A549 (cell line): ENCODE measurements around the gene SPSB4. TPM values are rescaled to one million over a fixed set of nuclear protein-coding genes. Genes with fewer than 3 reads are reported as not detected.

Experiments used
- ATAC-seq, 2 experiments: fragments of 200-7000 bp in 1 of 2; fragments of >200 bp in 1 of 2; cut with Nextera tagmentation in 1 of 2; cut with Tn5 transposase in 1 of 2; 3 replicates each; pipeline versions ENCODE4 v1.8.0 to v1.9.1; 2018 to 2020; ENCODE audit warnings: mild to moderate bottlenecking in 1 of 2, moderate library complexity in 1 of 2
- CTCF ChIA-PET: fragments of 300-600 bp; sonication (Branson Sonifier 250); formaldehyde crosslinking; extraction: SDS; loops from one replicate; lab custom pipeline; 2021; ENCODE audit warnings: antibody characterized with exemption, inconsistent platforms; lab: Yijun Ruan, JAX
- POLR2A ChIA-PET: fragments of 350-600 bp; formaldehyde crosslinking; extraction: SDS; loops from one replicate; lab custom pipeline; 2021; ENCODE audit warnings: antibody characterized with exemption, inconsistent platforms; lab: Yijun Ruan, JAX
- DNase-seq, 2 experiments: peaks; one replicate each; pipeline versions ENCODE4 v3.0.0 to v3.0.0-alpha.2; 2011 to 2016; ENCODE audit warnings: low read depth in 1 of 2, low spot score in 1 of 2
- FAIRE-seq: peaks from 2 replicates; lab custom pipeline; 2011; peaks lifted over from hg19 to GRCh38; lab: Jason Lieb, UNC
- H3K27ac ChIP-seq, 2 experiments: fragments of >200 bp; sonication (Bioruptor Twin); formaldehyde crosslinking; 3 replicates each; pipeline ENCODE4 v1.5.1; 2016 to 2017
- H3K4me1 ChIP-seq: fragments of >200 bp; sonication (Bioruptor Twin); formaldehyde crosslinking; 3 replicates; pipeline ENCODE4 v1.6.1; 2016
- H3K4me2 ChIP-seq: fragments of >200 bp; sonication (Bioruptor Twin); formaldehyde crosslinking; 3 replicates; pipeline ENCODE4 v1.6.1; 2016
- H3K4me3 ChIP-seq: fragments of >200 bp; sonication (Bioruptor Twin); formaldehyde crosslinking; 3 replicates; pipeline ENCODE4 v1.5.1; 2016
- H3K9me3 ChIP-seq: fragments of >200 bp; sonication (Bioruptor Twin); formaldehyde crosslinking; 3 replicates; pipeline ENCODE4 v1.6.1; 2016
- CBX2 ChIP-seq: fragments of 200-600 bp; sonication (generic); IDR thresholded peaks from 2 replicates; pipeline ENCODE4 v1.6.1; 2016; ENCODE audit warnings: low read depth, mild to moderate bottlenecking, borderline replicate concordance
- CBX8 ChIP-seq: fragments of 200-600 bp; sonication (generic); IDR thresholded peaks from 2 replicates; pipeline ENCODE4 v1.6.1; 2016
- CEBPB ChIP-seq, 2 experiments: fragments of >200 bp in 1 of 2; sonication (Bioruptor Twin) in 1 of 2; formaldehyde crosslinking in 1 of 2; IDR thresholded peaks; 2 replicates each; pipeline ENCODE4 v1.6.1; 2012 to 2016
- E2F6 ChIP-seq: IDR thresholded peaks from 2 replicates; pipeline ENCODE4 v1.6.1; 2012; ENCODE audit warnings: low read depth, borderline replicate concordance
- EHF ChIP-seq: fragments of 250-450 bp; sonication (Bioruptor Pico); IDR thresholded peaks from 2 replicates; pipeline ENCODE4 v1.5.0; 2020; ENCODE audit warnings: mild to moderate bottlenecking
- EP300 ChIP-seq, 2 experiments: fragments of >200 bp; sonication (Bioruptor Twin); formaldehyde crosslinking; IDR thresholded peaks; 2 replicates in 1 of 2; 3 replicates in 1 of 2; pipeline ENCODE4 v1.6.1; 2016 to 2017
- ESRRA ChIP-seq: fragments of 150-350 bp; IDR thresholded peaks from 2 replicates; pipeline ENCODE4 v1.6.1; 2014; ENCODE audit warnings: mild to moderate bottlenecking, low read length, borderline replicate concordance
- HDAC2 ChIP-seq: fragments of 200-600 bp; sonication (generic); IDR thresholded peaks from 2 replicates; pipeline ENCODE4 v1.6.1; 2016
- HES2 ChIP-seq: fragments of >200 bp; sonication (Bioruptor Twin); formaldehyde crosslinking; IDR thresholded peaks from 2 replicates; pipeline ENCODE4 v1.6.1; 2016
- JUN ChIP-seq, 2 experiments: fragments of >200 bp; sonication (Bioruptor Twin); formaldehyde crosslinking; IDR thresholded peaks; 2 replicates in 1 of 2; 3 replicates in 1 of 2; pipeline ENCODE4 v1.6.1; 2016 to 2017
- JUNB ChIP-seq: fragments of >200 bp; sonication (Bioruptor Twin); formaldehyde crosslinking; IDR thresholded peaks from 2 replicates; pipeline ENCODE4 v1.6.1; 2016
- KDM1A ChIP-seq: fragments of 200-600 bp; sonication (generic); IDR thresholded peaks from 2 replicates; pipeline ENCODE4 v1.6.1; 2016; ENCODE audit warnings: low read depth, mild to moderate bottlenecking
- MAFK ChIP-seq: fragments of 450-650 bp; IDR thresholded peaks from 2 replicates; pipeline ENCODE4 v1.6.1; 2014; ENCODE audit not compliant: partially characterized antibody
- MAX ChIP-seq: IDR thresholded peaks from 2 replicates; pipeline ENCODE4 v1.6.1; 2012
- NPAS2 ChIP-seq: fragments of 250-450 bp; sonication (Bioruptor Pico); IDR thresholded peaks from 2 replicates; pipeline ENCODE4 v1.8.0; 2022; ENCODE audit warnings: mild to moderate bottlenecking, moderate library complexity, borderline replicate concordance
- NR3C1 ChIP-seq: fragments of >200 bp; sonication (Bioruptor Twin); formaldehyde crosslinking; IDR thresholded peaks from 3 replicates; pipeline ENCODE4 v1.6.1; 2017
- PHF8 ChIP-seq: fragments of 200-600 bp; sonication (generic); IDR thresholded peaks from 2 replicates; pipeline ENCODE4 v1.6.1; 2016; ENCODE audit warnings: low read depth, mild to moderate bottlenecking, antibody characterized with exemption, moderate library complexity, borderline replicate concordance
- POLR2A ChIP-seq: IDR thresholded peaks from 2 replicates; pipeline ENCODE4 v1.6.1; 2012; ENCODE audit warnings: mild to moderate bottlenecking, low read length
- RAD21 ChIP-seq, 2 experiments: fragments of >200 bp in 1 of 2; sonication (Bioruptor Twin) in 1 of 2; formaldehyde crosslinking in 1 of 2; IDR thresholded peaks in 1 of 2; conservative IDR thresholded peaks in 1 of 2; 2 replicates in 1 of 2; 3 replicates in 1 of 2; pipeline ENCODE4 v1.6.1; 2012 to 2018; ENCODE audit warnings: inconsistent platforms in 1 of 2
- SMC3 ChIP-seq: fragments of >200 bp; sonication (Bioruptor Twin); formaldehyde crosslinking; IDR thresholded peaks from 3 replicates; pipeline ENCODE4 v1.6.1; 2018; ENCODE audit warnings: inconsistent platforms
- TFCP2L1 ChIP-seq: fragments of 250-450 bp; sonication (Bioruptor Pico); IDR thresholded peaks from 2 replicates; pipeline ENCODE4 v1.5.0; 2021; ENCODE audit warnings: mild to moderate bottlenecking
- TP53 ChIP-seq: fragments of 250-450 bp; sonication (Bioruptor Pico); IDR thresholded peaks from 2 replicates; pipeline ENCODE4 v1.5.0; 2021; ENCODE audit warnings: mild to moderate bottlenecking, moderate library complexity
- ZFP36 ChIP-seq: fragments of 450-650 bp; IDR thresholded peaks from 2 replicates; pipeline ENCODE4 v1.6.1; 2014; ENCODE audit warnings: borderline replicate concordance; ENCODE audit not compliant: partially characterized antibody
- ZNF302 ChIP-seq: fragments of 250-450 bp; sonication (Bioruptor Pico); IDR thresholded peaks from 2 replicates; pipeline ENCODE4 v1.9.0; 2021; ENCODE audit warnings: inconsistent platforms, mild to moderate bottlenecking, moderate library complexity
- ZSCAN20 ChIP-seq: fragments of 250-450 bp; sonication (Bioruptor Pico); IDR thresholded peaks from 2 replicates; pipeline ENCODE4 v1.8.0; 2022; ENCODE audit warnings: mild to moderate bottlenecking, moderate library complexity
- WGBS: methylation state at CpG from one replicate; pipeline ENCODE4 v1.1.6; 2017; ENCODE audit errors: missing lambda C conversion rate; 5-methylcytosine and 5-hydroxymethylcytosine counted together
- polyA plus RNA-seq, 4 experiments: library from polyadenylated mRNA; depleted of rRNA in 3 of 4; stranded (reverse); fragments of >200 nt; fragmentation: RNase III in 1 of 4; extraction: RNeasy Plus Mini Kit Qiagen cat#74134 plus additional on column Dnase treatment in 1 of 4; gene quantifications; 2 replicates in 3 of 4; 3 replicates in 1 of 4; pipeline ENCODE4 v1.2.3, GENCODE V29; 2011 to 2017

Gene SPSB4
- polyA plus RNA-seq, 2 of the 4 experiments (the other 2 are of a cell fraction), result 0.03 to 0.04 TPM

- no peak overlapping the region for H3K4me2 ChIP-seq
- ChIA-PET POLR2A (no interaction called here), CTCF (interaction anchor here (1.9 kb wide), 1 partner anchor 13 kb away, joined by 9 read pairs; no protein-coding TSS in a partner anchor)
- no peak for ATAC-seq
- FAIRE-seq, result no peak
- no peaks in the 10 kb centered on the region for H3K4me1 ChIP-seq
- no peak for DNase-seq
- H3K27ac ChIP-seq, result no peak overlapping the region
- 5% methylated on average over 4 of the region's 4 CpGs for WGBS
- no peaks in the 10 kb centered on the region for H3K9me3 ChIP-seq
- TF ChIP-seq EHF (CRISPR knock-in tag) (no peak), PHF8 (no peak), ESRRA (no peak), MAFK (no peak), NPAS2 (CRISPR knock-in tag) (no peak), NR3C1 (no peak)
- H3K4me3 ChIP-seq, result no peak overlapping the region
Measured at GRCh38 chr3:141178551-141178950, 127.4 kb downstream of the SPSB4 start.

GRCh38 chr3:141179983-141180382 lies 128.8 kb downstream of the SPSB4 start:
- no peak for TF ChIP-seq ZFP36
- TF ChIP-seq ZSCAN20, result no peak
- no peak for TF ChIP-seq HES2
- no peak for TF ChIP-seq JUN (IDR thresholded peaks at IDR 0.05)
- no peak for TF ChIP-seq ZNF302 (CRISPR knock-in tag)
- TF ChIP-seq MAX, result no peak
- no peak for TF ChIP-seq CBX2
- no peak for TF ChIP-seq TP53 (CRISPR knock-in tag)
- no peak for TF ChIP-seq POLR2A
- no peak for TF ChIP-seq NR3C1
- ATAC-seq (no peak), FAIRE-seq (no peak), DNase-seq (no peak)
- Histone ChIP-seq H3K4me1 (no peaks in the 10 kb centered on the region), H3K4me2 (no peak overlapping the region), H3K27ac (no peak overlapping the region), H3K9me3 (no peaks in the 10 kb centered on the region), H3K4me3 (no peak overlapping the region)
- 27% methylated on average over 1 of the region's 1 CpG for WGBS
- POLR2A ChIA-PET, result no interaction called here
- CTCF ChIA-PET, result interaction anchor here (1.2 to 1.9 kb wide), 2 partner anchors 12 to 19 kb away, joined by 3 to 9 read pairs; no protein-coding TSS in a partner anchor

GRCh38 chr3:141181196-141181595 lies 130.0 kb downstream of the SPSB4 start:
- ATAC-seq, result no peak
- CTCF ChIA-PET, result no interaction called here
- H3K4me2 ChIP-seq, result no peak overlapping the region
- no peak for TF ChIP-seq HDAC2
- TF ChIP-seq PHF8, result no peak
- TF ChIP-seq E2F6, result no peak
- TF ChIP-seq ZNF302 (CRISPR knock-in tag), result no peak
- TF ChIP-seq TFCP2L1, result no peak
- TF ChIP-seq JUN (IDR thresholded peaks at IDR 0.05), result no peak
- no peak for TF ChIP-seq MAX
- TF ChIP-seq ZFP36, result no peak
- TF ChIP-seq EP300 (IDR thresholded peaks at IDR 0.05), result no peak
- TF ChIP-seq CEBPB (IDR thresholded peaks at IDR 0.05), result no peak
- TF ChIP-seq SMC3, result no peak
- TF ChIP-seq KDM1A, result no peak
- no peak for TF ChIP-seq RAD21 (conservative IDR thresholded peaks at IDR 0.05 in 1 of 2, IDR thresholded peaks at IDR 0.05 in 1 of 2)
- no peak for TF ChIP-seq CBX8
- no peak for TF ChIP-seq JUNB
- no peak for TF ChIP-seq EHF (CRISPR knock-in tag)
- TF ChIP-seq, all 56 proteins: peak for 0
- WGBS, result 24% methylated on average over 4 of the region's 4 CpGs
- no peak for DNase-seq
- Histone ChIP-seq H3K4me3 (no peak overlapping the region), H3K9me3 (no peaks in the 10 kb centered on the region), H3K4me1 (no peaks in the 10 kb centered on the region), H3K27ac (no peak overlapping the region)
- POLR2A ChIA-PET, result no interaction called here
- no peak for FAIRE-seq
